ENCODE results near the gene CALY.

- TF ChIP-seq ZNF266 (tag by site-specific recombination; IDR thresholded peaks at IDR 0.05; ENCODE audit: low read depth) (no peak), ZBTB49 (tag by site-specific recombination; IDR thresholded peaks at IDR 0.05; ENCODE audit: low read depth) (no peak), ZNF23 (tag by site-specific recombination; IDR thresholded peaks at IDR 0.05; ENCODE audit: borderline replicate concordance) (no peak), ZBTB7A (tag by site-specific recombination; IDR thresholded peaks at IDR 0.05; ENCODE audit: low read depth) (no peak), ZNF146 (tag by site-specific recombination; IDR thresholded peaks at IDR 0.05) (no peak), CTCF (tag by site-specific recombination; IDR thresholded peaks at IDR 0.05) (no peak), ATF2 (tag by site-specific recombination; IDR thresholded peaks at IDR 0.05; ENCODE audit: low read depth) (no peak), ZBTB11 (tag by site-specific recombination; conservative IDR thresholded peaks at IDR 0.05; ENCODE audit: low read depth) (no peak), ZNF350 (tag by site-specific recombination; IDR thresholded peaks at IDR 0.05) (no peak), ZNF555 (tag by site-specific recombination; conservative IDR thresholded peaks at IDR 0.05) (no peak)
These were observed 18.6 kb upstream of the CALY start for GRCh38 chr10:133355266-133355665.
